Diencephalon (tissue), 1 donor: Measurements from ENCODE around the gene STAC. TPM values are rescaled to one million over a fixed set of nuclear protein-coding genes. Genes with fewer than 3 reads are reported as not detected.

Source experiments
- total RNA-seq: library from RNA; depleted of rRNA; stranded (reverse); fragments of >200 nt; gene quantifications from one replicate; pipeline ENCODE4 v1.2.3, GENCODE V29; 2014

The STAC gene
- 13.8 TPM for total RNA-seq

GRCh38 chr3:36380221-36381031 lies at the start of gene STAC:
STAC (plus strand) TSS chr3:36380504; CDS start chr3:36380644, 140 bp downstream.

